GM12864 (cell line): Measurements from ENCODE around the gene RAB28.
"Not testable (repeated sequence)": the region's sequence is repeated elsewhere in the genome, so short reads cannot be mapped to it uniquely, and the experiment has no call there.

Experiments
- DNase-seq: peaks from one replicate; pipeline ENCODE4 v3.0.0-alpha.2; 2011; ENCODE audit warnings: low read depth
- H3K4me3 ChIP-seq: 2 replicates; pipeline ENCODE4 v1.5.1; 2011; ENCODE audit warnings: mild to moderate bottlenecking, low read depth, low read length, control low read depth
- TF ChIP-seq, protein P1 (sequence below): IDR thresholded peaks from 2 replicates; pipeline ENCODE4 v1.5.1; 2011; ENCODE audit warnings: low read depth, mild to moderate bottlenecking, moderate library complexity, low read length, control low read depth, inconsistent platforms; ENCODE audit errors: missing control alignments

Gene RAB28

DNA sequence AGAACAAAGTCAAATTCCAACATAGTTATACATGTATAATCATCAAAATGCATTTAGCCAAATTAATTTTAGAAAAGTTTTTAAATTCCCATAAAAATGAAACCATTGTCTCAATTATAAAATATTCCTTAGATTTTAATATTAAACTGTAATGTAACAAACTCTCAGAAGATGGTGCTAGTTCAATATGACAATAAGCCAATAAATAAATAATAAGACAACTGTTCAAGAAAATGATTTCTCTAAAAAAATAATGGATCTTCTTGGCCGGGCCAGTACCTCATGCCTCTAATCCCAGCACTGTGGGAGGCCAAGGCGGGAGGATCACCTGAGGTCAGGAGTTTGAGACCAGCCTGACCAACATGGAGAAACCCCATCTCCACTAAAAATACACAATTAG, 80.3 kb downstream of the RAB28 start:
- TF ChIP-seq, protein P1, sequence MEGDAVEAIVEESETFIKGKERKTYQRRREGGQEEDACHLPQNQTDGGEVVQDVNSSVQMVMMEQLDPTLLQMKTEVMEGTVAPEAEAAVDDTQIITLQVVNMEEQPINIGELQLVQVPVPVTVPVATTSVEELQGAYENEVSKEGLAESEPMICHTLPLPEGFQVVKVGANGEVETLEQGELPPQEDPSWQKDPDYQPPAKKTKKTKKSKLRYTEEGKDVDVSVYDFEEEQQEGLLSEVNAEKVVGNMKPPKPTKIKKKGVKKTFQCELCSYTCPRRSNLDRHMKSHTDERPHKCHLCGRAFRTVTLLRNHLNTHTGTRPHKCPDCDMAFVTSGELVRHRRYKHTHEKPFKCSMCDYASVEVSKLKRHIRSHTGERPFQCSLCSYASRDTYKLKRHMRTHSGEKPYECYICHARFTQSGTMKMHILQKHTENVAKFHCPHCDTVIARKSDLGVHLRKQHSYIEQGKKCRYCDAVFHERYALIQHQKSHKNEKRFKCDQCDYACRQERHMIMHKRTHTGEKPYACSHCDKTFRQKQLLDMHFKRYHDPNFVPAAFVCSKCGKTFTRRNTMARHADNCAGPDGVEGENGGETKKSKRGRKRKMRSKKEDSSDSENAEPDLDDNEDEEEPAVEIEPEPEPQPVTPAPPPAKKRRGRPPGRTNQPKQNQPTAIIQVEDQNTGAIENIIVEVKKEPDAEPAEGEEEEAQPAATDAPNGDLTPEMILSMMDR = no peak
- DNase-seq = no peak
- H3K4me3 ChIP-seq = no peak overlapping the region

DNA sequence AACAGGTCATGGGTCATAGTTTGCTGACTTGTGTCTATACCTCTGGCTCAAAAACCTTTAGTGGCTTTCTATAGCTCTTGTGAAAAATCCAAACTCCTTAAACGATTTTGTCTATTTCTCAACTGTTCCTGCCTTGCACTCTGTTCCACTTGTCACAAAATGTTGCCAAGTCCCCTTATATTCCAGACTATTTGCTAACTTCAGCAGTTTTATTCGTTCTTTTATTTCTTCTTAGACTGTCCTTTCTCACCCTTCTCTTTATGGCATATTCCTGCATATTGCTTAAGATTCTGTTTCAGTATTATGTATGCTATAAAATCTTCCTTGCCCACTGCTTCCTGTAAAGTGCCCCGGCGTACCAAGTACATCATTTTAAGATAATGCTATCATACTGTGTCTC, 80.8 kb downstream of the RAB28 start:
- no peak for DNase-seq
- no peak overlapping the region for H3K4me3 ChIP-seq
- TF ChIP-seq, protein P1 = no peak

DNA sequence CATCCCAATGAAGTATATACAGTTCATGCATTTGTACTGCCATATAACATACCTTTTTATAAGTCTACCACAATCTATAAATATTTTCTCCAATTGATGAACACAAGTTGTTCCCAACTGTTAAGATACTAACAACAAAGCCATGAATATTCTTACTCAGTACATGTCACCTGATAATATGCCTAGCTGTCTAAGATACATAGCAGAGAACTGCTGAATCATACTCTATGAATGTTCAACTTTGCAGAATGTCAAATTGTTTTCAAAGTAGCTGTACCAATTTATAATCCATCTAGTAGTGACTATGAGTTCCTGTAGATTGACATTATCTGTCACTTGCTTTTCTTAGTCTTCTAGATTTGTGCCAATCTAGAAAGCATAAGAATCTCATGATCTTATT, 84.9 kb downstream of the RAB28 start:
- DNase-seq = no peak
- H3K4me3 ChIP-seq = no peak overlapping the region
- TF ChIP-seq, protein P1 = no peak

DNA sequence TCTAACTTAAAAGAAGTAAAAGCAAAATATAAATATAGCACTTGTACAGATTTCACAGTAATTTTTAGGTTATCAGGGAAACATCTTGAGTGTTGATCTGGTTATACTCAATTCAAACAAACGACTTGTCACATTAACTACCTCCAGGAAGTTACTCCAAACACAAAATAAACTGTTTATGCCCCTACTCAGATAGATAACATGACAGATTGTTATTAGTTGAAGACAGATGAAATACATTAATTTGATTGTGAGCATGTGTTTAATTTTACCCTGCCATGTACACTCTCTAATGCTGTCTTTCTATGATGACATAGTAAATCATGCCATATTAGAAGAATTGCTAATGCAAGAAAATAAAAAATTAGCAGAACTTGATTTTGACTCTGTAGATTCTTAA, 88.0 kb downstream of the RAB28 start:
- TF ChIP-seq, protein P1 = no peak
- no peak for DNase-seq

DNA sequence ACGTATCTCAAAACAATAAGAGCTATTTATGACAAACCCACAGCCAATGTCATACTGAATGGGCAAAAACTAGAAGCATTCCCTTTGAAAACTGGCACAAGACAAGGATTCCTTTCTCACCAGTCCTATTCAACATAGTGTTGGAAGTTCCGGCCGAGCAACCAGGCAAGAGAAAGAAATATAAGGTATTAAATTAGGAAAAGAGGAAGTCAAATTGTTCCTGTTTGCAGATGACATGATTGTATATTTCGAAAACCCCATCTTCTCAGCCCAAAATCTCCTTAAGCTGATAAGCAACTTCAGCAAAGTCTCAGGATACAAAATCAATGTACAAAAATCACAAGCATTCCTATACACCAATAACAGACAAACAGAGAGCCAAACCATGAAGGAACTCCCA, 94.2 kb downstream of the RAB28 start:
- not testable (repeated sequence) for DNase-seq

More for the DNA sequence above, 88.0 kb downstream of the RAB28 start:
- no peak overlapping the region for H3K4me3 ChIP-seq

DNA sequence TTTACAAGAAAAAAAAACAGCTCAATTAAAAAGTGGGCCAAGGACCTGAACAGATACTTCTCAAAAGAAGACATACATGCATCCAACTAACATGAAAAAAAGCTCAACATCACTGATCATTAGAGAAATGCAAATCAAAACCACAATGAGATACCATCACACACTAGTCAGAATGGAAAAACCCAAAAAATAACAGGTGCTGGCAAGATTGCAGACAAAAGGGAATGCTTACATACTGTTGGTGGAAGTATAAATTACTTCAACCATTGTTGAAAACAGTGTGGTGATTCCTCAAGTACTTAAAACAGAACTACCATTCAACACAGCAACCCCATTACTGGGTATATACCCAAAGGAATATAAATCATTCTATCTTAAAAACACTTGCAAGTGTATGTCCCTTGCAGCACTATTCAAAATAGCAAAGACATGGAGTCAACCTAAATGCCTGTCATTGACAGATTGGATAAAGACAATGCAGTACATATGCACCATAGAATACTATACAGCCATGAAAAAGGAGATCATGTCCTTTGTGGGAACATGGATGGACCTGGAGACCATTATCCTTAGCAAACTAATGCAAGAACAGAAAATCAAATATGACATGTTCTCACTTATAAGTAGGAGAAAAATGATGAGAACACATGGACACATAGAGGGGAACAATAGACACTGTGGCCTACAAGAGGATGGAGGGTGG, 97.6 kb downstream of the RAB28 start:
- H3K4me3 ChIP-seq = no peak overlapping the region
- DNase-seq = no peak
- TF ChIP-seq, protein P1 = no peak

More for the DNA sequence above, 94.2 kb downstream of the RAB28 start:
- H3K4me3 ChIP-seq = not testable (repeated sequence)

DNA sequence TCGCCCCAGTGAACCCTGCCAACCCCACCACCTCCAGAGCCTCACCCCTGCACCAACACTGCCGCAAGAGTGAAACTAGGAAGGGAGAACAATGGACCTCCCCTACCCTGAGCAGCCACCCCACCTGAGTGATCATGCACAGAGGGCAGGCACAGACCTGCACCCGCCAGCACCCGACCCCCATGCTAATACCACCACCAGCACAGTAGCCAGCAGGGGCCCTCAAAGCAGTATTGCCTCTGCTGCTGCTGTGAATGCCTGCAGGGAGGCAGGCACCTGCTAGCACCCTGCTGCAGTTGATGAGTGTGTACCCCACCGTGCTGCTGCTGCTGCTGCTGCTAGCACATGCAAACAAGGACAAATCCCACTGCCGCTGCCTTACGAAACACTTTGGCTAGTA, 100.1 kb downstream of the RAB28 start:
- H3K4me3 ChIP-seq = no peak overlapping the region
- DNase-seq = no peak
- TF ChIP-seq, protein P1 = no peak
